Upper lobe of left lung (tissue), 6 donors: Measurements from ENCODE around the gene BPIFA3. TPM values are rescaled to one million over a fixed set of nuclear protein-coding genes. Genes with fewer than 3 reads are reported as not detected.

Experiments
- ATAC-seq, 2 donors: fragments of 200-7000 bp; cut with Tn5 transposase; one replicate each; pipeline ENCODE4 v1.9.1; 2022; ENCODE audit warnings: mild to moderate bottlenecking in 2 of 2, moderate library complexity in 2 of 2; ENCODE audit not compliant: low FRiP score in 2 of 2
- DNase-seq, 2 donors: peaks; one replicate each; pipeline ENCODE4 v3.0.0-alpha.2; 2019 to 2020
- H3K27ac ChIP-seq, 4 donors: fragments of 200-600 bp; sonication (generic); one replicate each; pipeline ENCODE4 v1.5.1; 2016 to 2019
- H3K27me3 ChIP-seq, 4 donors: fragments of 200-600 bp; sonication (generic); one replicate each; pipeline ENCODE4 v1.5.1; 2017 to 2019
- H3K36me3 ChIP-seq, 4 donors: fragments of 200-600 bp; sonication (generic); one replicate each; pipeline ENCODE4 v1.5.1; 2016 to 2019
- H3K4me1 ChIP-seq, 4 donors: fragments of 200-600 bp; sonication (generic); one replicate each; pipeline ENCODE4 v1.5.1; 2018 to 2019
- H3K4me3 ChIP-seq, 4 donors: fragments of 200-600 bp; sonication (generic); one replicate each; pipeline ENCODE4 v1.5.1; 2017 to 2019; ENCODE audit warnings: mild to moderate bottlenecking in 2 of 4, moderate library complexity in 1 of 4
- H3K9me3 ChIP-seq, 4 donors: fragments of 200-600 bp; sonication (generic); one replicate each; pipeline ENCODE4 v1.5.1; 2018 to 2019
- CTCF ChIP-seq, 6 experiments: fragments of 450-650 bp in 4 of 6; fragments of 200-600 bp in 2 of 6; sonication (generic) in 2 of 6; IDR thresholded peaks; one replicate each; pipeline ENCODE4 v1.5.1; 2016 to 2019; ENCODE audit warnings: antibody characterized with exemption in 6 of 6
- EP300 ChIP-seq, 4 donors: sonication (generic); formaldehyde crosslinking; IDR thresholded peaks; one replicate each; pipeline ENCODE4 v1.5.1; 2017; ENCODE audit warnings: antibody characterized with exemption in 4 of 4, control low read depth in 2 of 4
- POLR2A ChIP-seq, 4 donors: fragments of 450-650 bp; IDR thresholded peaks; one replicate each; pipeline ENCODE4 v1.5.1; 2016 to 2017; ENCODE audit warnings: antibody characterized with exemption in 4 of 4, mild to moderate bottlenecking in 2 of 4
- POLR2AphosphoS5 ChIP-seq, 2 donors: sonication (generic); formaldehyde crosslinking; IDR thresholded peaks; one replicate each; pipeline ENCODE4 v1.5.1; 2017; ENCODE audit warnings: antibody characterized with exemption in 2 of 2
- WGBS, 2 donors: methylation state at CpG; one replicate each; pipeline ENCODE4 v1.1.5; 2017 to 2018; 5-methylcytosine and 5-hydroxymethylcytosine counted together
- total RNA-seq, 6 donors: library from RNA; depleted of rRNA in 4 of 6; stranded (reverse); fragments of >200 nt in 4 of 6; gene quantifications; one replicate each; pipeline versions ENCODE4 v1.1.0 to v1.2.1, GENCODE V29; 2016 to 2021
- donor health status: DM: no; HTN: no; CAD: no; lungs with moderate emphysema.
- donor health status: DM: no; HTN: yes; CAD: no; lungs with severe emphysema.

The BPIFA3 gene
- total RNA-seq, 6 donors from 2014 or later = not detected

DNA sequence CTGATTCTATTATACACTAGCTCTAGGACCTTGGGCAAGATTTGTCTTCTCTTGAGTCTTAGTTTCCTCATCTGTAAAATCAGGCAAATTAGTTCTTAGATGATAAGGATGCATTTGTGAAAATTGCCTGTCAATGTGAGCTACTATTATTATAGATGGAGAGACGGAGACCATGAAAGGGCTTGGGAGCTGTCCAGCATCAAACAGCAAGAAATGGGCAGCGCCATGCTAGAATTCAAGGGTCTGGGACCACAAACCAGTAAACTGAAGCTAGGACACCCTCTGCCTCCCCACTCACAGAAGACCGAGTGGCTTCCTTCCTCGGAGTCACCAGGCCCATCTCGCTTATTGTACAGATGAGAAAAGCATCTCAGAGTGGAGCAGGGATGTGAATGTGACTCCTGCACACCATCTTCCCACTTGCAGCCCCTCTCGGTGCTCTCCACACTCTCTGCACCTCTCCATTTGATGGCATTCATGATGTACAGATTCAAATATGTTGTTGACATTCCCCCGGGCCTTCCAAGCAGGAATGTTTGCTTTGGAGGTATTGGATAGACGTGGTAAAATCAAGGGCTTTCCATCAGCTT lies 24.1 kb upstream of the BPIFA3 start:
- Histone ChIP-seq H3K27me3 (no peaks in the 10 kb centered on the region), H3K27ac (no peak overlapping the region), H3K4me3 (no peak overlapping the region), H3K36me3 (no peaks in the 10 kb centered on the region), H3K4me1 (peaks cover 0 to 10% (median 2%) of the 10 kb centered on the region in 4 donors), H3K9me3 (no peaks in the 10 kb centered on the region)
- ATAC-seq (no peak), DNase-seq (no peak)
- 67 to 69% methylated on average over 8 of the region's 8 CpGs for WGBS, 2 donors
- no peak for TF ChIP-seq EP300 (IDR thresholded peaks at IDR 0.05)
- no peak for TF ChIP-seq CTCF (IDR thresholded peaks at IDR 0.05)
- no peak for TF ChIP-seq POLR2AphosphoS5 (IDR thresholded peaks at IDR 0.05)
- no peak for TF ChIP-seq POLR2A (IDR thresholded peaks at IDR 0.05)

- no peak overlapping the region for H3K27ac ChIP-seq
- TF ChIP-seq POLR2AphosphoS5 (IDR thresholded peaks at IDR 0.05) = no peak
- no peak for TF ChIP-seq CTCF (IDR thresholded peaks at IDR 0.05)
- no peak for TF ChIP-seq POLR2A (IDR thresholded peaks at IDR 0.05)
- TF ChIP-seq EP300 (IDR thresholded peaks at IDR 0.05) = no peak
- no peaks in the 10 kb centered on the region for H3K4me1 ChIP-seq
- DNase-seq (no peak), ATAC-seq (no peak)
- 89 to 92% methylated on average over 1 to 3 of the region's 3 CpGs for WGBS, 2 donors
- H3K27me3 ChIP-seq = no peaks in the 10 kb centered on the region
- H3K36me3 ChIP-seq = no peaks in the 10 kb centered on the region
- H3K4me3 ChIP-seq = no peak overlapping the region
- no peaks in the 10 kb centered on the region for H3K9me3 ChIP-seq
Observed at GRCh38 chr20:33199026-33199425, 18.1 kb upstream of the BPIFA3 start.

- Histone ChIP-seq H3K4me3 (no peak overlapping the region), H3K4me1 (no peaks in the 10 kb centered on the region), H3K27ac (no peak overlapping the region), H3K9me3 (no peaks in the 10 kb centered on the region), H3K27me3 (no peaks in the 10 kb centered on the region), H3K36me3 (no peaks in the 10 kb centered on the region)
- DNase-seq (no peak), ATAC-seq (no peak)
- TF ChIP-seq POLR2A (IDR thresholded peaks at IDR 0.05) (no peak), EP300 (IDR thresholded peaks at IDR 0.05) (no peak), CTCF (IDR thresholded peaks at IDR 0.05) (no peak), POLR2AphosphoS5 (IDR thresholded peaks at IDR 0.05) (no peak)
- 54 to 67% methylated on average over 4 of the region's 4 CpGs for WGBS, 2 donors
Observed at GRCh38 chr20:33202451-33202850, 14.7 kb upstream of the BPIFA3 start.

DNA sequence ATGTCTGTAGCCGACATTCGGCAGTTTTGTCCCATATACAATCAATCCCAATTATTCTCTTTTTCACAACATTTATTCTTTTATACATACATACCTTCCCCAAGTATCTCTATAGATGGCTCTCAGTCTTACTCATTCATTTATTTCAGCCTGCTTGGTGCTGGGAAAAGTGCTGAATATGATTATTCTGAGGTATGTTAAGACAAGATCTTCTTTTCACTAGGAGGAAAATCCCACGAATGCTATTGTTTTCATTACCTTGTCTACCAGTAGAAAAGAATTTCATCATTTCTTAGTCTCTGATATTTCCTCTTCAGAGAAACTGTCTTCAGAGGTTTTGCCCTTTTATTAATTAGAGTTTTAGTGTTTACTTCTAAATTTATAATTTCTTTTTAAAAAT lies 13.7 kb upstream of the BPIFA3 start:
- no peak for ATAC-seq
- Histone ChIP-seq H3K4me1 (no peaks in the 10 kb centered on the region), H3K4me3 (no peak overlapping the region), H3K27me3 (no peaks in the 10 kb centered on the region), H3K27ac (no peak overlapping the region), H3K36me3 (no peaks in the 10 kb centered on the region), H3K9me3 (no peaks in the 10 kb centered on the region)
- TF ChIP-seq POLR2A (IDR thresholded peaks at IDR 0.05) = no peak
- no peak for DNase-seq
- 80 to 88% methylated on average over 3 of the region's 3 CpGs for WGBS, 2 donors

DNA sequence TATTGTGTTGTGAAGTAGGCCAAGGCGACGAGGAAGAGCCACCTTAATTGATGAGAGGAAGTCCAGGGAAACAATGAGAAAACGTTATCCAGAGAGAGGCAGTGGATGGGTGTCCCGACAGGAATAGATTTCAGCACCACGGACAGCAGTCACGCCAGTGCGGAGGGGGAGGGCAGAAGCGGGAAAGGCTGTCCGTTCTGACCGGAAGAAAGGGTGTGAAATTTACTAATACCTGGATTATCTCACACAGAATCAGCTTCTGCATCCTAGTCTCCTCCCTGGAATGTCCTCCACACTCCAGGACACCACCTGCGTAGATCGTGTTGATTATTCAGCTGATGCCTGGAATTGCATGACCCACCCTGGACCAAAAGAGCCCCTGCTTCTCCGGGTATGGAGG lies 7.4 kb upstream of the BPIFA3 start:
- Histone ChIP-seq H3K9me3 (no peaks in the 10 kb centered on the region), H3K4me3 (no peak overlapping the region), H3K36me3 (no peaks in the 10 kb centered on the region), H3K27ac (no peak overlapping the region), H3K27me3 (no peaks in the 10 kb centered on the region), H3K4me1 (no peaks in the 10 kb centered on the region)
- TF ChIP-seq EP300 (IDR thresholded peaks at IDR 0.05) (no peak), POLR2AphosphoS5 (IDR thresholded peaks at IDR 0.05) (no peak)
- DNase-seq (peak in 1 of 2 donors; percentile 62), ATAC-seq (peak; percentile 51 to 65)
- 5 to 12% methylated on average over 13 of the region's 13 CpGs for WGBS, 2 donors

DNA sequence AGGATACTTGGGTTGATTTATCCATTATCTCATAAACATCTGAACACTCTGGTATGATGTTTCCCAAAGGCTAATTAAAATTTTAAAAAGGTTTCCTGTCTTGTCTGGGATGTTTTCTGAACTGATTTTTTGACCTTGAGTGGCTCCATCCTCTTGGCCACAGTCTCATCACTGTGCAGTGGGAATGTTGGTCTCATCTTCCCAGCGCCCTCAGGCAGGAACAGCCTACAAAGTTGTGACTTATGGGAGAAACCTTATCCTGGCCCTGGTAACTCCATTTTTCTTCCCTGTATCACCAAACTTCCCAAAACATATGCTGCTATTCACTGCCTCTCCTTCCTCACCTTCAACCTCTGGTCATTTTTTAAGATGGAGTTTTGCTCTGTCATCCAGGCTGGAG lies 6.8 kb upstream of the BPIFA3 start:
- DNase-seq (no peak), ATAC-seq (no peak)
- Histone ChIP-seq H3K27ac (no peak overlapping the region), H3K4me1 (no peaks in the 10 kb centered on the region), H3K36me3 (no peaks in the 10 kb centered on the region), H3K27me3 (no peaks in the 10 kb centered on the region), H3K9me3 (no peaks in the 10 kb centered on the region), H3K4me3 (no peak overlapping the region)
- 50 to 56% methylated on average over 1 of the region's 1 CpG for WGBS, 2 donors
- TF ChIP-seq CTCF (IDR thresholded peaks at IDR 0.05) (no peak), POLR2AphosphoS5 (IDR thresholded peaks at IDR 0.05) (no peak), EP300 (IDR thresholded peaks at IDR 0.05) (no peak)
